HEK293 (cell line): Measurements from ENCODE around the gene ABTB2.
A peak's percentile ranks its signal among the peaks of the same experiment; 100 is the strongest.

Experiments
- CTCF ChIA-PET: fragments of 350-600 bp; formaldehyde crosslinking; extraction: SDS; loops from one replicate; lab custom pipeline; 2021; ENCODE audit warnings: antibody characterized with exemption; lab: Yijun Ruan, JAX
- POLR2A ChIA-PET: fragments of 300-600 bp; formaldehyde crosslinking; extraction: SDS; loops from one replicate; lab custom pipeline; 2020; ENCODE audit warnings: antibody characterized with exemption, inconsistent platforms; lab: Yijun Ruan, JAX
- H3K27ac ChIP-seq: fragments of 200-500 bp; sonication (Bioruptor generic); 2 replicates; pipeline ENCODE4 v1.5.1; 2014; ENCODE audit warnings: low read depth, low read length, control low read depth, inconsistent platforms; ENCODE audit errors: extremely low read depth
- H3K36me3 ChIP-seq, 2 experiments: fragments of 200-500 bp in 1 of 2; sonication (Bioruptor generic) in 1 of 2; 1 replicate in 1 of 2; 2 replicates in 1 of 2; pipeline ENCODE4 v1.5.1; 2014 to 2017; ENCODE audit warnings: inconsistent platforms in 2 of 2, low read length in 2 of 2; ENCODE audit not compliant: control insufficient read depth in 2 of 2, insufficient read depth in 1 of 2
- H3K4me1 ChIP-seq: fragments of 200-500 bp; sonication (Bioruptor generic); 2 replicates; pipeline ENCODE4 v1.5.1; 2014; ENCODE audit warnings: mild to moderate bottlenecking, low read length, inconsistent platforms; ENCODE audit not compliant: control insufficient read depth, insufficient read depth
- H3K4me3 ChIP-seq: 2 replicates; pipeline ENCODE4 v1.5.1; 2011; ENCODE audit warnings: low read depth, mild to moderate bottlenecking, control low read depth, low read length, moderate library complexity
- H3K9me3 ChIP-seq: fragments of 200-500 bp; sonication (Bioruptor generic); 2 replicates; pipeline ENCODE4 v1.5.1; 2014; ENCODE audit warnings: low read depth, low read length, inconsistent platforms; ENCODE audit not compliant: control insufficient read depth, insufficient read depth
- EGR2 ChIP-seq: fragments of 450-650 bp; formaldehyde crosslinking; IDR thresholded peaks from 2 replicates; pipeline ENCODE4 v1.5.1; 2016; ENCODE audit warnings: low read depth, missing biosample characterization, missing genetic modification characterization
- GLIS1 ChIP-seq: fragments of 450-650 bp; formaldehyde crosslinking; IDR thresholded peaks from 2 replicates; pipeline ENCODE4 v1.5.1; 2016; ENCODE audit warnings: missing biosample characterization, missing genetic modification characterization
- IKZF3 ChIP-seq: fragments of 450-650 bp; IDR thresholded peaks from 2 replicates; pipeline ENCODE4 v1.5.0; 2018; ENCODE audit warnings: missing biosample characterization, mild to moderate bottlenecking, missing genetic modification characterization, moderate library complexity
- KLF10 ChIP-seq: fragments of 450-650 bp; IDR thresholded peaks from 2 replicates; pipeline ENCODE4 v1.5.1; 2018; ENCODE audit warnings: missing biosample characterization, mild to moderate bottlenecking, missing genetic modification characterization
- TSHZ1 ChIP-seq: fragments of 450-650 bp; formaldehyde crosslinking; IDR thresholded peaks from 2 replicates; pipeline ENCODE4 v1.5.1; 2016; ENCODE audit warnings: missing biosample characterization, missing genetic modification characterization, borderline replicate concordance
- YY2 ChIP-seq: fragments of 450-650 bp; formaldehyde crosslinking; IDR thresholded peaks from 2 replicates; pipeline ENCODE4 v1.5.1; 2016; ENCODE audit warnings: missing biosample characterization, missing genetic modification characterization
- ZBTB17 ChIP-seq: fragments of 450-650 bp; formaldehyde crosslinking; IDR thresholded peaks from 2 replicates; pipeline ENCODE4 v1.5.1; 2016; ENCODE audit warnings: missing biosample characterization, missing genetic modification characterization
- ZFP3 ChIP-seq: fragments of 450-650 bp; formaldehyde crosslinking; IDR thresholded peaks from 2 replicates; pipeline ENCODE4 v1.5.1; 2016; ENCODE audit warnings: low read depth, missing biosample characterization, missing genetic modification characterization
- ZNF133 ChIP-seq: fragments of 450-650 bp; formaldehyde crosslinking; IDR thresholded peaks from 2 replicates; pipeline ENCODE4 v1.5.1; 2016; ENCODE audit warnings: missing biosample characterization, missing genetic modification characterization
- ZNF157 ChIP-seq: fragments of 450-650 bp; formaldehyde crosslinking; IDR thresholded peaks from 2 replicates; pipeline ENCODE4 v1.5.1; 2016; ENCODE audit warnings: missing biosample characterization, missing genetic modification characterization
- ZNF426 ChIP-seq: fragments of 450-650 bp; formaldehyde crosslinking; IDR thresholded peaks from 2 replicates; pipeline ENCODE4 v1.5.1; 2017; ENCODE audit warnings: missing biosample characterization, missing genetic modification characterization, mild to moderate bottlenecking, inconsistent platforms, moderate library complexity
- ZNF433 ChIP-seq: fragments of 450-650 bp; formaldehyde crosslinking; IDR thresholded peaks from 2 replicates; pipeline ENCODE4 v1.5.1; 2016; ENCODE audit warnings: missing biosample characterization, missing genetic modification characterization, low read depth
- ZNF571 ChIP-seq: fragments of 450-650 bp; formaldehyde crosslinking; IDR thresholded peaks from 2 replicates; pipeline ENCODE4 v1.5.0; 2017; ENCODE audit warnings: missing biosample characterization, missing genetic modification characterization
- ZNF596 ChIP-seq: fragments of 450-650 bp; IDR thresholded peaks from 2 replicates; pipeline ENCODE4 v1.5.0; 2018; ENCODE audit warnings: missing biosample characterization, mild to moderate bottlenecking, missing genetic modification characterization, moderate library complexity
- ZNF670 ChIP-seq: fragments of 450-650 bp; formaldehyde crosslinking; IDR thresholded peaks from 2 replicates; pipeline ENCODE4 v1.5.1; 2016; ENCODE audit warnings: missing biosample characterization, missing genetic modification characterization, low read depth
- ZSCAN16 ChIP-seq: fragments of 450-650 bp; formaldehyde crosslinking; IDR thresholded peaks from 2 replicates; pipeline ENCODE4 v1.5.1; 2016; ENCODE audit warnings: missing biosample characterization, missing genetic modification characterization
- ZXDB ChIP-seq: fragments of 450-650 bp; formaldehyde crosslinking; IDR thresholded peaks from 2 replicates; pipeline ENCODE4 v1.5.1; 2016; ENCODE audit warnings: missing biosample characterization, missing genetic modification characterization
- TF ChIP-seq, protein P1 (sequence below): fragments of 450-650 bp; formaldehyde crosslinking; IDR thresholded peaks from 2 replicates; pipeline ENCODE4; 2016; ENCODE audit warnings: missing biosample characterization, missing genetic modification characterization
- TF ChIP-seq, protein P2 (sequence below): fragments of 450-650 bp; formaldehyde crosslinking; IDR thresholded peaks from 2 replicates; pipeline ENCODE4 v1.5.1; 2016; ENCODE audit warnings: missing biosample characterization, missing genetic modification characterization

Gene ABTB2

GRCh38 chr11:34324466-34324865, 33.3 kb downstream of the ABTB2 start:
- ChIA-PET POLR2A (no interaction called here), CTCF (no interaction called here)
- H3K36me3 ChIP-seq = no peaks in the 10 kb centered on the region
- no peak overlapping the region for H3K4me3 ChIP-seq
- H3K27ac ChIP-seq = no peak overlapping the region
- TF ChIP-seq ZBTB17 (tag by site-specific recombination) (0 out of 2 replicates have a peak, but pooled peaks have one; percentile 4), ZNF433 (tag by site-specific recombination) (no peak)
- TF ChIP-seq, all 188 proteins: peak for 1
- Histone ChIP-seq H3K9me3 (no peaks in the 10 kb centered on the region), H3K4me1 (no peaks in the 10 kb centered on the region)

- POLR2A ChIA-PET = no interaction called here
- no peak for TF ChIP-seq KLF10 (tag by site-specific recombination)
- TF ChIP-seq ZNF133 (tag by site-specific recombination) = no peak
- no peak for TF ChIP-seq EGR2 (tag by site-specific recombination)
- no peak for TF ChIP-seq ZNF571 (tag by site-specific recombination)
- no peak for TF ChIP-seq ZNF426 (tag by site-specific recombination)
- no peak for TF ChIP-seq ZSCAN16 (tag by site-specific recombination)
- TF ChIP-seq, protein P1, sequence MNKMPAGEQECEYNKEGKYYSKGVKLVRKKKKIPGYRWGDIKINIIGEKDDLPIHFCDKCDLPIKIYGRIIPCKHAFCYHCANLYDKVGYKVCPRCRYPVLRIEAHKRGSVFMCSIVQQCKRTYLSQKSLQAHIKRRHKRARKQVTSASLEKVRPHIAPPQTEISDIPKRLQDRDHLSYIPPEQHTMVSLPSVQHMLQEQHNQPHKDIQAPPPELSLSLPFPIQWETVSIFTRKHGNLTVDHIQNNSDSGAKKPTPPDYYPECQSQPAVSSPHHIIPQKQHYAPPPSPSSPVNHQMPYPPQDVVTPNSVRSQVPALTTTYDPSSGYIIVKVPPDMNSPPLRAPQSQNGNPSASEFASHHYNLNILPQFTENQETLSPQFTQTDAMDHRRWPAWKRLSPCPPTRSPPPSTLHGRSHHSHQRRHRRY (tag by site-specific recombination) = no peak
- no peak for TF ChIP-seq ZBTB17 (tag by site-specific recombination)
- no peak for TF ChIP-seq ZNF157 (tag by site-specific recombination)
- TF ChIP-seq, protein P2, sequence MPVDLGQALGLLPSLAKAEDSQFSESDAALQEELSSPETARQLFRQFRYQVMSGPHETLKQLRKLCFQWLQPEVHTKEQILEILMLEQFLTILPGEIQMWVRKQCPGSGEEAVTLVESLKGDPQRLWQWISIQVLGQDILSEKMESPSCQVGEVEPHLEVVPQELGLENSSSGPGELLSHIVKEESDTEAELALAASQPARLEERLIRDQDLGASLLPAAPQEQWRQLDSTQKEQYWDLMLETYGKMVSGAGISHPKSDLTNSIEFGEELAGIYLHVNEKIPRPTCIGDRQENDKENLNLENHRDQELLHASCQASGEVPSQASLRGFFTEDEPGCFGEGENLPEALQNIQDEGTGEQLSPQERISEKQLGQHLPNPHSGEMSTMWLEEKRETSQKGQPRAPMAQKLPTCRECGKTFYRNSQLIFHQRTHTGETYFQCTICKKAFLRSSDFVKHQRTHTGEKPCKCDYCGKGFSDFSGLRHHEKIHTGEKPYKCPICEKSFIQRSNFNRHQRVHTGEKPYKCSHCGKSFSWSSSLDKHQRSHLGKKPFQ = no peak
- TF ChIP-seq ZNF596 (tag by site-specific recombination) = no peak
- no peak for TF ChIP-seq ZXDB
- TF ChIP-seq GLIS1 (tag by site-specific recombination) = no peak
- TF ChIP-seq YY2 (tag by site-specific recombination) = no peak
- TF ChIP-seq TSHZ1 = no peak
- no peak for TF ChIP-seq IKZF3 (tag by site-specific recombination)
- no peak for TF ChIP-seq ZFP3
- TF ChIP-seq ZNF670 (tag by site-specific recombination) = no peak
- no peaks in the 10 kb centered on the region for H3K36me3 ChIP-seq
- H3K27ac ChIP-seq = no peak overlapping the region
- H3K4me3 ChIP-seq = no peak overlapping the region
- CTCF ChIA-PET = no interaction called here
- H3K4me1 ChIP-seq = no peaks in the 10 kb centered on the region
- H3K9me3 ChIP-seq = no peaks in the 10 kb centered on the region
These were observed 34.2 kb downstream of the ABTB2 start for GRCh38 chr11:34323601-34324000.
